Astrocyte (in vitro differentiated cells and primary cell): ENCODE data around the gene LARGE1. TPM values are rescaled to one million over a fixed set of nuclear protein-coding genes. Genes with fewer than 3 reads are reported as not detected.

Experiments used
- DNase-seq: peaks from one replicate; pipeline ENCODE4 v3.0.0-alpha.2; 2010; ENCODE audit warnings: low read depth
- FAIRE-seq: peaks from 2 replicates; lab custom pipeline; 2011; peaks lifted over from hg19 to GRCh38; lab: Jason Lieb, UNC
- H2AFZ ChIP-seq: 2 replicates; pipeline ENCODE4 v1.6.0; 2012; ENCODE audit warnings: low read depth, low read length, inconsistent platforms
- H3K27ac ChIP-seq: 2 replicates; pipeline ENCODE4 v1.5.1; 2011; ENCODE audit warnings: low read depth, low read length, inconsistent platforms
- H3K27me3 ChIP-seq: 2 replicates; pipeline ENCODE4 v1.6.0; 2011; ENCODE audit warnings: low read length, inconsistent platforms; ENCODE audit not compliant: insufficient read depth
- H3K36me3 ChIP-seq: 2 replicates; pipeline ENCODE4 v1.5.1; 2011; ENCODE audit warnings: low read length, inconsistent platforms; ENCODE audit not compliant: insufficient read depth
- H3K4me1 ChIP-seq: 2 replicates; pipeline ENCODE4 v1.5.1; 2011; ENCODE audit warnings: low read length, inconsistent platforms; ENCODE audit not compliant: insufficient read depth
- H3K4me2 ChIP-seq: 2 replicates; pipeline ENCODE4 v1.6.0; 2012; ENCODE audit warnings: low read length, inconsistent platforms
- H3K4me3 ChIP-seq: 2 replicates; pipeline ENCODE4 v1.5.1; 2011; ENCODE audit warnings: low read depth, mild to moderate bottlenecking, low read length, inconsistent platforms; ENCODE audit not compliant: insufficient read depth
- H3K79me2 ChIP-seq: 2 replicates; pipeline ENCODE4 v1.6.0; 2012; ENCODE audit warnings: mild to moderate bottlenecking, low read length, inconsistent platforms; ENCODE audit not compliant: insufficient read depth
- H3K9ac ChIP-seq: 2 replicates; pipeline ENCODE4 v1.6.0; 2012; ENCODE audit warnings: mild to moderate bottlenecking, low read length, inconsistent platforms
- H3K9me3 ChIP-seq: 2 replicates; pipeline ENCODE4 v1.5.1; 2012; ENCODE audit warnings: low read depth, mild to moderate bottlenecking, low read length, inconsistent platforms; ENCODE audit not compliant: insufficient read depth
- H4K20me1 ChIP-seq: 2 replicates; pipeline ENCODE4 v1.6.0; 2012; ENCODE audit warnings: low read length, inconsistent platforms; ENCODE audit not compliant: insufficient read depth
- H3K27ac Mint-ChIP-seq: one replicate; pipeline ENCODE4 v1.8.0; 2021; ENCODE audit warnings: mild to moderate bottlenecking, mixed read lengths; ENCODE audit not compliant: unreplicated experiment
- H3K27me3 Mint-ChIP-seq: one replicate; pipeline ENCODE4 v1.8.0; 2021; ENCODE audit warnings: low read depth, mixed read lengths; ENCODE audit not compliant: unreplicated experiment
- H3K36me3 Mint-ChIP-seq: one replicate; pipeline ENCODE4 v1.8.0; 2021; ENCODE audit warnings: low read depth, mixed read lengths; ENCODE audit not compliant: unreplicated experiment
- H3K4me1 Mint-ChIP-seq: one replicate; pipeline ENCODE4 v1.8.0; 2021; ENCODE audit warnings: low read depth, mixed read lengths; ENCODE audit not compliant: unreplicated experiment
- H3K4me3 Mint-ChIP-seq: one replicate; pipeline ENCODE4 v1.8.0; 2021; ENCODE audit warnings: mild to moderate bottlenecking, moderate library complexity, mixed read lengths; ENCODE audit not compliant: unreplicated experiment
- H3K9me3 Mint-ChIP-seq: one replicate; pipeline ENCODE4 v1.8.0; 2021; ENCODE audit warnings: mild to moderate bottlenecking, mixed read lengths; ENCODE audit not compliant: unreplicated experiment
- CTCF ChIP-seq: IDR thresholded peaks from 2 replicates; pipeline ENCODE4 v1.5.1; 2011; ENCODE audit warnings: low read depth, mild to moderate bottlenecking, inconsistent platforms, low read length, moderate library complexity; ENCODE audit not compliant: insufficient read depth
- EZH2 ChIP-seq: IDR thresholded peaks from 2 replicates; pipeline ENCODE4 v1.6.1; 2012; ENCODE audit warnings: mild to moderate bottlenecking, low read length, inconsistent platforms; ENCODE audit not compliant: insufficient read depth
- total RNA-seq: library from RNA; stranded (reverse); gene quantifications from 2 replicates; pipeline ENCODE4 v1.2.1, GENCODE V29; 2021

LARGE1 gene
- total RNA-seq, 1 donor from 2014 or later, result 92.6 TPM

DNA sequence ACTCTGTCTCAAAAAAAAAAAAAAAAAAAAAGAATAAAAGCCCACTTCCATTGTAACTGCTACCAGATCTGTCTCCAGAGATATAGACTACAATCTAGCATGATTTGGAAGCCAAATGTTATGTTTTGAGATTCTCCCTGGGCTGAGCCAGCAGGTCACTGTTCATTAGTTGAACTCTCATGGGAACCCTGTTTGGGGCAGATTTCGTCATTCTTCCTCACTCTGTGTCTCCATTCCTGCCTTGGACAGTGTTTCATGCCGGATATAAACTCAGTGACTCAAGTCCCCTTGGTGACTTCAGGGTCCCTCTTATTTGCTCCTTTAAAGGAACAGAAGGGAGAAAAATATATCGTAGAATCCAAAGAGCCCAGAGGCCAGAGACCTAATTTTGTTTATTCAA, 378.1 kb downstream of the LARGE1 start:
- Histone ChIP-seq H3K36me3 (no peaks in the 10 kb centered on the region), H3K9ac (no peak overlapping the region), H2AFZ (no peak overlapping the region), H3K4me1 (no peaks in the 10 kb centered on the region), H4K20me1 (no peaks in the 10 kb centered on the region), H3K4me3 (no peak overlapping the region), H3K9me3 (no peaks in the 10 kb centered on the region), H3K4me2 (no peak overlapping the region), H3K27ac (no peak overlapping the region), H3K27me3 (no peaks in the 10 kb centered on the region), H3K79me2 (no peaks in the 10 kb centered on the region)
- Mint-ChIP-seq H3K36me3 (no peaks in the 10 kb centered on the region), H3K4me3 (no peak overlapping the region), H3K27ac (peak overlapping the region; percentile 38), H3K4me1 (peaks cover 17% of the 10 kb centered on the region), H3K9me3 (no peaks in the 10 kb centered on the region), H3K27me3 (no peaks in the 10 kb centered on the region)
- DNase-seq (no peak), FAIRE-seq (no peak)
- TF ChIP-seq EZH2 (no peak), CTCF (no peak)

- H3K79me2 ChIP-seq, result no peaks in the 10 kb centered on the region
- no peak overlapping the region for H3K4me2 ChIP-seq
- Mint-ChIP-seq H3K27me3 (no peaks in the 10 kb centered on the region), H3K27ac (no peak overlapping the region), H3K4me1 (peaks cover 17% of the 10 kb centered on the region), H3K4me3 (no peak overlapping the region), H3K36me3 (peaks cover 7% of the 10 kb centered on the region), H3K9me3 (no peaks in the 10 kb centered on the region)
- DNase-seq (no peak), FAIRE-seq (no peak)
- no peaks in the 10 kb centered on the region for H3K27me3 ChIP-seq
- no peak for TF ChIP-seq CTCF
- no peak for TF ChIP-seq EZH2
- H3K4me3 ChIP-seq, result no peak overlapping the region
- H3K9me3 ChIP-seq, result no peaks in the 10 kb centered on the region
- no peaks in the 10 kb centered on the region for H4K20me1 ChIP-seq
- no peaks in the 10 kb centered on the region for H3K36me3 ChIP-seq
- H3K4me1 ChIP-seq, result no peaks in the 10 kb centered on the region
- no peak overlapping the region for H3K9ac ChIP-seq
- H3K27ac ChIP-seq, result no peak overlapping the region
- H2AFZ ChIP-seq, result no peak overlapping the region
Measured at GRCh38 chr22:33539902-33540751, 380.1 kb downstream of the LARGE1 start.
